Stimulated activated CD8-positive, alpha-beta memory T cell treated with anti-CD3 and anti-CD28 coated beads, Interleukin-12 subunit alpha, Interleukin-12 subunit beta, amount 100 ng/mL, for 1 hour (primary cell): Measurements from ENCODE around the gene NMD3.
"Not testable (repeated sequence)": the region's sequence is repeated elsewhere in the genome, so short reads cannot be mapped to it uniquely, and the experiment has no call there.

ENCODE experiments used
- DNase-seq: peaks from one replicate; pipeline ENCODE4 v3.0.0-alpha.2; 2020; ENCODE audit warnings: low read depth

Gene NMD3

GRCh38 chr3:161275919-161276318 lies 54.8 kb downstream of the NMD3 start:
- DNase-seq: no peak

- DNase-seq: not testable (repeated sequence)
Measured at GRCh38 chr3:161282387-161282786, 61.3 kb downstream of the NMD3 start.

GRCh38 chr3:161284989-161285388 lies 63.9 kb downstream of the NMD3 start:
- no peak for DNase-seq

GRCh38 chr3:161289174-161289573 lies 68.1 kb downstream of the NMD3 start:
- DNase-seq: no peak

GRCh38 chr3:161291191-161291901 lies 70.2 kb downstream of the NMD3 start:
- no peak for DNase-seq

GRCh38 chr3:161293381-161293780 lies 72.3 kb downstream of the NMD3 start:
- DNase-seq: no peak

- no peak for DNase-seq
Measured at GRCh38 chr3:161295325-161295724, 74.2 kb downstream of the NMD3 start.

- DNase-seq: no peak
Measured at GRCh38 chr3:161296814-161297213, 75.7 kb downstream of the NMD3 start.
